ENCODE measurements around the gene ZNF281. TPM values are rescaled to one million over a fixed set of nuclear protein-coding genes. Genes with fewer than 3 reads are reported as not detected.

ZNF281 gene
- total and polyA plus RNA-seq, 2 experiments from 2014 or later, result 40.3 to 45.2 TPM

DNA sequence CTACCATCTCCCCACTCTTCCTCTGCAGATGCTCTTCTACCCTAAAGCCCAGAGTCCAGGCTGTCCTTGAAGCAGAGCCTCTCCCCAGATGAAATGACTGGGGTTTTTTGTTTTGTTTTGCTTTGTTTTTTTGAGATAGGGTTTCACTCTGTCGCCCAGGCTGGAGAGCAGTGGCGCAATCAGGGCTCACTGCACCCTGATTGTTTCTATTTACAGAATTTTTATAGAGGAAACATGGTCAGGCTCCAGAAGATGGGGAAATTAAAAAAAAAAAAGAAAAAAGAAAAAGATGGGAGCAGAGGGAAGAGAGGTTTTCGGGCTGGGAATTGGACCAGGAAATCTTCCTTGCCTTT, 43.7 kb upstream of the ZNF281 start:
- TF ChIP-seq EZH2 (IDR thresholded peaks at IDR 0.05; ENCODE audit: insufficient read depth, poor library complexity, severe bottlenecking), result no peak
- no peak for TF ChIP-seq EZH2phosphoT487 (IDR thresholded peaks at IDR 0.05; ENCODE audit: insufficient read depth, low read depth)
- no peak overlapping the region for H3K4me3 ChIP-seq
- DNase-seq, result no peak

DNA sequence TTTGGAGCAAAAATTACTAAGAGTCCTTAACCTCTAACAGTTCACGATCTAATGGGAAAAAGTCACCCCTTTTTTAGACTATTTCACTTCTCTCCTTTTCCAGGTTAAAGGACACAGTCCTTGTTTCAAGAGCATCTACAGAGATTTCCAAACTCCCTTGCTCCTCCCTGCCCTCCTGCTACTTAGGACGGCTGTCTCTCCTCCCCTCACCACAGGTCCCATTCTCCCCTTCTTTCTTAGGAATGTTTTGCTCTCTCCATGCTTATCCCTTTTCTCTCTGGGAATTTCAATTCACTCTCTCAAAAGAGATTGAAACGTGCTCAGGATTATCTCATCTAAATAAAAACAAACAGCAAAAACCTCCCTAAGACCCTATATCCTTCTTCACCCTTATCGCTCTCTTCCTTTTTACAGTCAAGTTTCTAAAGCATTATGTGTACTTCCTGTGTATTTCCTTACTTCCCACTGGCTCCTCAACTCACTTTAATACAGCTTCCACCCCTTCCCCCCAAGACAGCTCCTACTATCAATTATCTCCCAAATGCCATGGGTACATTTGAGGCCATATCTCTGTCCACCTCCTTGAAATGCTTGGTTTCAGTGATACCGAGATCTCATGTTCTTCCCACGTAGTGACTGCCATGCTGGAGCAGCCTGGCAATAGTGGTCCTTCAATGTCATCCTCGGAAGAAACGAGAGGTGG, 43.2 kb upstream of the ZNF281 start:
- no peak for DNase-seq
- H3K36me3 ChIP-seq (ENCODE audit: low read depth), result no peaks in the 10 kb centered on the region
- no peak overlapping the region for H3K9ac ChIP-seq
- TF ChIP-seq EZH2phosphoT487 (IDR thresholded peaks at IDR 0.05; ENCODE audit: insufficient read depth, low read depth) (no peak), EZH2 (IDR thresholded peaks at IDR 0.05; ENCODE audit: insufficient read depth, poor library complexity, severe bottlenecking) (no peak)
- in situ Hi-C loops (cut with MboI), result no loop called here
- no peak overlapping the region for H2AFZ ChIP-seq
- H3K9me3 ChIP-seq (ENCODE audit: low read depth), result no peaks in the 10 kb centered on the region
- H4K20me1 ChIP-seq (ENCODE audit: insufficient read depth), result no peaks in the 10 kb centered on the region
- H3K9me2 ChIP-seq (ENCODE audit: insufficient read depth), result no peaks in the 10 kb centered on the region
- no peaks in the 10 kb centered on the region for H3K27me3 ChIP-seq (replicated peaks; ENCODE audit: insufficient read depth)
- no peak overlapping the region for H3K4me3 ChIP-seq
- no peak overlapping the region for H3K4me2 ChIP-seq (ENCODE audit: unreplicated experiment)
- H3F3A ChIP-seq (ENCODE audit: insufficient read depth), result no peaks in the 10 kb centered on the region
- no peak overlapping the region for H3K27ac ChIP-seq
- no peaks in the 10 kb centered on the region for H3K4me1 ChIP-seq (ENCODE audit: insufficient read depth)
- WGBS, 2 experiments (ENCODE audit: low coverage in 1 of 2, low lambda C conversion rate in 2 of 2, missing lambda C conversion rate in 2 of 2), result 82 to 86% methylated on average over 8 of the region's 8 CpGs
- no peaks in the 10 kb centered on the region for H3K79me2 ChIP-seq (ENCODE audit: insufficient read depth)

More for the DNA sequence above, 43.7 kb upstream of the ZNF281 start:
- Histone ChIP-seq H3K9ac (no peak overlapping the region), H3K27ac (no peak overlapping the region), H4K20me1 (ENCODE audit: insufficient read depth) (no peaks in the 10 kb centered on the region), H3K4me2 (ENCODE audit: unreplicated experiment) (no peak overlapping the region), H3K9me2 (ENCODE audit: insufficient read depth) (no peaks in the 10 kb centered on the region), H3F3A (ENCODE audit: insufficient read depth) (no peaks in the 10 kb centered on the region), H3K79me2 (ENCODE audit: insufficient read depth) (no peaks in the 10 kb centered on the region), H3K4me1 (ENCODE audit: insufficient read depth) (no peaks in the 10 kb centered on the region), H3K36me3 (ENCODE audit: low read depth) (no peaks in the 10 kb centered on the region), H3K9me3 (ENCODE audit: low read depth) (no peaks in the 10 kb centered on the region), H3K27me3 (replicated peaks; ENCODE audit: insufficient read depth) (no peaks in the 10 kb centered on the region), H2AFZ (no peak overlapping the region)
- WGBS, 2 experiments (ENCODE audit: low coverage in 1 of 2, low lambda C conversion rate in 2 of 2, missing lambda C conversion rate in 2 of 2), result 74 to 78% methylated on average over 3 of the region's 3 CpGs
- in situ Hi-C loops (cut with MboI), result no loop called here

DNA sequence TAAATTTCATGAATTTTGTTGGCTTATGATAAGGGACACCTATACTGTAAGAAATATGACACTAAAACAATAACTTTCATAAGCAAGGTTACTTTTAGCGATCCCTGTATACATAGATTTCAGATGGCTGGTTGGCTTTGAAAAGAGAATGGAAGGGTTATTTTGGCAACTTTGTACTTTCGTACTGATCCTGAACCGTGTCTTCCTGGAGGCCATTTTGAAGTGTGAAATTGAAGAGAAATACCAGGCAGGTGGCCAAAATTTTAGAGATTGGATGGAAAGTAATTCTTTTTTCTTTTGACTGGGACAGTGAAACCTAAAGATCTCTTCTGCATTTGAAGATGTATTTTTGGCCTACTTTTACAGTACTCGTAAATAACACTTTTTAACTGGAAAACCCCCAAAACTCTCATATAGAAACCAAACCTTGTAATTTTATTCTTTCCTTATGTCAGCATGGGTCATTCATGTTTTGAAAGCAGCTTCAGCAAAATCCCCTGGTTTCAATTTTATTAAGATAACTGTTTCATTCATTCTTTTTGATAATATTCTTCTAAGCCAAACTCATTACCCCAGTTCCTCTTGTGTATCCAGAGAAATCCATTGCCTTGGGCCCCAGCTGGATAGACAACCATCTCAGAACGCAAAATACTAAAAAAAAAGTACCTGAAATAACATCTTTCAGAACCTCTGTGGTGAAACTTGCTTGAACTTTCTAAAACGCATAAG, 38.4 kb upstream of the ZNF281 start:
- Histone ChIP-seq H2AFZ (no peak overlapping the region), H3F3A (ENCODE audit: insufficient read depth) (peaks cover 5% of the 10 kb centered on the region; the same call in 1 of the 2 replicates), H3K4me1 (ENCODE audit: insufficient read depth) (peaks cover 4% of the 10 kb centered on the region), H3K9ac (no peak overlapping the region), H4K20me1 (ENCODE audit: insufficient read depth) (no peaks in the 10 kb centered on the region), H3K79me2 (ENCODE audit: insufficient read depth) (no peaks in the 10 kb centered on the region), H3K36me3 (ENCODE audit: low read depth) (no peaks in the 10 kb centered on the region), H3K27me3 (replicated peaks; ENCODE audit: insufficient read depth) (no peaks in the 10 kb centered on the region), H3K9me3 (ENCODE audit: low read depth) (no peaks in the 10 kb centered on the region), H3K9me2 (ENCODE audit: insufficient read depth) (no peaks in the 10 kb centered on the region), H3K27ac (no peak overlapping the region), H3K4me2 (ENCODE audit: unreplicated experiment) (no peak overlapping the region), H3K4me3 (no peak overlapping the region)
- DNase-seq, result no peak
- in situ Hi-C loops (cut with MboI), result no loop called here
- 95 to 98% methylated on average over 6 of the region's 6 CpGs for WGBS, 2 experiments (ENCODE audit: low coverage in 1 of 2, low lambda C conversion rate in 2 of 2, missing lambda C conversion rate in 2 of 2)
- TF ChIP-seq EZH2phosphoT487 (IDR thresholded peaks at IDR 0.05; ENCODE audit: insufficient read depth, low read depth) (no peak), EZH2 (IDR thresholded peaks at IDR 0.05; ENCODE audit: insufficient read depth, poor library complexity, severe bottlenecking) (no peak)

DNA sequence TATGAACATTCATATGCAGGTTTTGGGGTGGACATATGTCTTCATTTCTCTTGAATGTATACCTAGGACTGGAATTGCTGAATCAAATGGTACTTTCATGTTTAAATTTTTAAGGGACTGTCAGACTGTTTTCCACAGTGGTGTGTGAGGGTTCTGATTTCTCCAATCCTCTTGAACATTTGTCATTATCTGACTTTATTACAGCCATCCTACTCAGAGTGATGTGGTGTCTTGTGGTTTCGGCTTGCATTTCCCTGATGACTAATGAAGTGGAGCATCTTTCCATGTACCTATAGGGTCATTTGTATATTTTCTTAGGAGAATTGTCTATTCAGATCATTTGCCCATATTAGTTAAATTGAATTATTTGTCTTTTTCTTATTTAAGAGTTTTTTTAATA, 35.4 kb upstream of the ZNF281 start:
- no peak for TF ChIP-seq EZH2phosphoT487 (IDR thresholded peaks at IDR 0.05; ENCODE audit: insufficient read depth, low read depth)
- no peak for TF ChIP-seq EZH2 (IDR thresholded peaks at IDR 0.05; ENCODE audit: insufficient read depth, poor library complexity, severe bottlenecking)
- H3K4me3 ChIP-seq, result no peak overlapping the region
- no peak overlapping the region for H3K4me2 ChIP-seq (ENCODE audit: unreplicated experiment)
- no peaks in the 10 kb centered on the region for H3K27me3 ChIP-seq (replicated peaks; ENCODE audit: insufficient read depth)
- in situ Hi-C loops (cut with MboI), result no loop called here
- H3K9me2 ChIP-seq (ENCODE audit: insufficient read depth), result no peaks in the 10 kb centered on the region
- H3K4me1 ChIP-seq (ENCODE audit: insufficient read depth), result peaks cover 4% of the 10 kb centered on the region
- no peaks in the 10 kb centered on the region for H4K20me1 ChIP-seq (ENCODE audit: insufficient read depth)
- H3K9me3 ChIP-seq (ENCODE audit: low read depth), result no peaks in the 10 kb centered on the region
- H3K36me3 ChIP-seq (ENCODE audit: low read depth), result no peaks in the 10 kb centered on the region
- DNase-seq, result peak; percentile 75
- H3F3A ChIP-seq (ENCODE audit: insufficient read depth), result peaks cover 5% of the 10 kb centered on the region; the same call in 1 of the 2 replicates
- no peak overlapping the region for H3K27ac ChIP-seq
- no peak overlapping the region for H2AFZ ChIP-seq
- H3K79me2 ChIP-seq (ENCODE audit: insufficient read depth), result no peaks in the 10 kb centered on the region
- H3K9ac ChIP-seq, result no peak overlapping the region
- WGBS, 2 experiments (ENCODE audit: low coverage in 1 of 2, low lambda C conversion rate in 2 of 2, missing lambda C conversion rate in 2 of 2), result 0 to 5% methylated on average over 1 of the region's 1 CpG
